MCF 10A (cell line): ENCODE measurements around the gene LAD1. TPM values are rescaled to one million over a fixed set of nuclear protein-coding genes. Genes with fewer than 3 reads are reported as not detected.
A peak's percentile ranks its signal among the peaks of the same experiment; 100 is the strongest.

Experiments used
- BruUV-seq: library from RNA; stranded (reverse); fragments of 400-500 nt; replicated peaks from 2 replicates; lab custom pipeline; 2021; lab: Mats Ljungman, UMichigan
- CTCF ChIA-PET: fragments of 300-600 bp; sonication (Branson Sonifier 250); formaldehyde crosslinking; extraction: SDS; loops from one replicate; lab custom pipeline; 2021; ENCODE audit warnings: antibody characterized with exemption, inconsistent platforms; lab: Yijun Ruan, JAX
- POLR2A ChIA-PET: fragments of 300-600, 350-650 bp; sonication (Branson Sonifier 250); formaldehyde crosslinking; extraction: SDS; loops from one replicate; lab custom pipeline; 2020; ENCODE audit warnings: antibody characterized with exemption, inconsistent platforms; lab: Yijun Ruan, JAX
- DNase-seq: peaks from one replicate; pipeline ENCODE4 v3.0.0-alpha.2; 2018; ENCODE audit not compliant: unreplicated experiment
- H3K27ac Mint-ChIP-seq: one replicate; pipeline ENCODE4 v1.8.0; 2022; ENCODE audit warnings: mild to moderate bottlenecking, low read depth, mixed read lengths; ENCODE audit not compliant: unreplicated experiment
- H3K27me3 Mint-ChIP-seq: one replicate; pipeline ENCODE4 v1.8.0; 2022; ENCODE audit warnings: mixed read lengths; ENCODE audit not compliant: insufficient read depth, unreplicated experiment
- H3K36me3 Mint-ChIP-seq: one replicate; pipeline ENCODE4 v1.8.0; 2022; ENCODE audit warnings: mild to moderate bottlenecking, moderate library complexity, mixed read lengths; ENCODE audit not compliant: insufficient read depth, unreplicated experiment
- H3K4me1 Mint-ChIP-seq: one replicate; pipeline ENCODE4 v1.8.0; 2022; ENCODE audit warnings: mixed read lengths; ENCODE audit not compliant: insufficient read depth, unreplicated experiment
- H3K4me3 Mint-ChIP-seq: one replicate; pipeline ENCODE4 v1.8.0; 2022; ENCODE audit warnings: mild to moderate bottlenecking, moderate library complexity, mixed read lengths; ENCODE audit not compliant: unreplicated experiment
- H3K9me3 Mint-ChIP-seq: one replicate; pipeline ENCODE4 v1.8.0; 2022; ENCODE audit warnings: mixed read lengths; ENCODE audit not compliant: unreplicated experiment
- intact Hi-C: fragments of 100-400 bp; cut with micrococcal nuclease; formaldehyde crosslinking; loops from 2 replicates; pipeline ENCODE4 v1.14.1; 2022
- total RNA-seq: library from RNA; stranded (reverse); gene quantifications from 2 replicates; pipeline ENCODE4 v1.2.3, GENCODE V29; 2022
- TF ChIP-seq, protein P1 (sequence below): fragments of 200-600 bp; IDR thresholded peaks from one replicate; pipeline ENCODE4 v1.8.0; 2022; ENCODE audit warnings: antibody characterized with exemption, mild to moderate bottlenecking; ENCODE audit not compliant: unreplicated experiment

Gene LAD1
- total RNA-seq, 1 experiment from 2014 or later: 40.9 TPM

DNA sequence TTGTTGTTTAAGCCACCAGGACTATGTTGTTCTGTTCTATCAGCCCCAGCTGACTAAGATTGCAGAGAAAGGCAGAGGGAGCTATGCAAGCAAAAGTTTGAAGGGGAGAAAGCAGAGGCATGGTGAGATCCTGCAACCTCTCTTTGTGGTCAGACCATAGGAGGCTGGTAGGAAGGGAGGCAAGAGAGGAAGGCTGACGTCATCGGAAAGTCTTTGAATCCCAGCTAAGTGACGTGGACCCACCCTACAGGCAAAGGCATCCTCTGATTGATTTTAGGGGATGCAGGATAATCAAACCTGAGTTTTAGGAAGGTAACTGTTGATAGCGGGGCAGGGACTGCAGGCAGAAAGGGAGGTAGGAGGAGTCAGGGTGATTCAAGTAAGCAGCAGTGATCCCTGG is 45.7 kb upstream of the LAD1 start:
- TF ChIP-seq, protein P1, sequence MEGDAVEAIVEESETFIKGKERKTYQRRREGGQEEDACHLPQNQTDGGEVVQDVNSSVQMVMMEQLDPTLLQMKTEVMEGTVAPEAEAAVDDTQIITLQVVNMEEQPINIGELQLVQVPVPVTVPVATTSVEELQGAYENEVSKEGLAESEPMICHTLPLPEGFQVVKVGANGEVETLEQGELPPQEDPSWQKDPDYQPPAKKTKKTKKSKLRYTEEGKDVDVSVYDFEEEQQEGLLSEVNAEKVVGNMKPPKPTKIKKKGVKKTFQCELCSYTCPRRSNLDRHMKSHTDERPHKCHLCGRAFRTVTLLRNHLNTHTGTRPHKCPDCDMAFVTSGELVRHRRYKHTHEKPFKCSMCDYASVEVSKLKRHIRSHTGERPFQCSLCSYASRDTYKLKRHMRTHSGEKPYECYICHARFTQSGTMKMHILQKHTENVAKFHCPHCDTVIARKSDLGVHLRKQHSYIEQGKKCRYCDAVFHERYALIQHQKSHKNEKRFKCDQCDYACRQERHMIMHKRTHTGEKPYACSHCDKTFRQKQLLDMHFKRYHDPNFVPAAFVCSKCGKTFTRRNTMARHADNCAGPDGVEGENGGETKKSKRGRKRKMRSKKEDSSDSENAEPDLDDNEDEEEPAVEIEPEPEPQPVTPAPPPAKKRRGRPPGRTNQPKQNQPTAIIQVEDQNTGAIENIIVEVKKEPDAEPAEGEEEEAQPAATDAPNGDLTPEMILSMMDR: no peak
- CTCF ChIA-PET: interaction anchor here (0.6 to 70.3 kb wide), 7 partner anchors 9 to 297 kb away, joined by 3 to 3816 read pairs (median 5); partner anchors contain the start of genes CSRP1 and PHLDA3
- H3K4me1 Mint-ChIP-seq: peaks cover 8% of the 10 kb centered on the region
- POLR2A ChIA-PET: interaction anchor here (1.9 to 43.8 kb wide), 2 partner anchors 9 to 30 kb away, joined by 8 to 1388 read pairs; partner anchors contain the start of gene PHLDA3
- no peak overlapping the region for H3K4me3 Mint-ChIP-seq
- peaks cover 8% of the 10 kb centered on the region for H3K9me3 Mint-ChIP-seq
- no TSS peak for BruUV-seq
- H3K27me3 Mint-ChIP-seq: no peaks in the 10 kb centered on the region
- intact Hi-C loops: loop anchor here (10.0 kb wide), 1 partner anchor 260 kb away; no protein-coding TSS in a partner anchor
- DNase-seq: no peak
- H3K27ac Mint-ChIP-seq: no peak overlapping the region
- peaks cover 11% of the 10 kb centered on the region for H3K36me3 Mint-ChIP-seq

GRCh38 chr1:201443747-201444146 is 44.6 kb upstream of the LAD1 start:
- DNase-seq: no peak
- peaks cover 8% of the 10 kb centered on the region for H3K4me1 Mint-ChIP-seq
- H3K27me3 Mint-ChIP-seq: no peaks in the 10 kb centered on the region
- H3K4me3 Mint-ChIP-seq: no peak overlapping the region
- no peak overlapping the region for H3K27ac Mint-ChIP-seq
- no TSS peak for BruUV-seq
- CTCF ChIA-PET: interaction anchor here (0.7 to 70.3 kb wide), 5 partner anchors 7 to 364 kb away, joined by 3 to 3816 read pairs (median 5); partner anchors contain the start of gene CSRP1
- intact Hi-C loops: loop anchor here (10.0 kb wide), 1 partner anchor 261 kb away; no protein-coding TSS in a partner anchor
- POLR2A ChIA-PET: interaction anchor here (0.7 to 43.8 kb wide), 2 partner anchors 9 to 31 kb away, joined by 3 to 1388 read pairs; partner anchors contain the start of gene PHLDA3
- H3K36me3 Mint-ChIP-seq: peaks cover 9% of the 10 kb centered on the region
- TF ChIP-seq, protein P1: no peak
- H3K9me3 Mint-ChIP-seq: peaks cover 8% of the 10 kb centered on the region

GRCh38 chr1:201436969-201437368 is 37.8 kb upstream of the LAD1 start:
- no peak for DNase-seq
- H3K4me1 Mint-ChIP-seq: peaks cover 12% of the 10 kb centered on the region
- no peaks in the 10 kb centered on the region for H3K27me3 Mint-ChIP-seq
- H3K27ac Mint-ChIP-seq: no peak overlapping the region
- H3K9me3 Mint-ChIP-seq: peaks cover 8% of the 10 kb centered on the region
- TF ChIP-seq, protein P1: no peak
- CTCF ChIA-PET: interaction anchor here (0.7 to 8.9 kb wide), 10 partner anchors 10 to 82 kb away, joined by 3 to 153 read pairs (median 30); partner anchors contain the start of gene PHLDA3
- no TSS peak for BruUV-seq
- POLR2A ChIA-PET: interaction anchor here (1.2 to 43.8 kb wide), 4 partner anchors 37 to 70 kb away, joined by 3 to 1388 read pairs (median 16); partner anchors contain the start of genes CSRP1 and PHLDA3
- H3K36me3 Mint-ChIP-seq: peaks cover 4% of the 10 kb centered on the region
- intact Hi-C loops: no loop called here
- H3K4me3 Mint-ChIP-seq: no peak overlapping the region

DNA sequence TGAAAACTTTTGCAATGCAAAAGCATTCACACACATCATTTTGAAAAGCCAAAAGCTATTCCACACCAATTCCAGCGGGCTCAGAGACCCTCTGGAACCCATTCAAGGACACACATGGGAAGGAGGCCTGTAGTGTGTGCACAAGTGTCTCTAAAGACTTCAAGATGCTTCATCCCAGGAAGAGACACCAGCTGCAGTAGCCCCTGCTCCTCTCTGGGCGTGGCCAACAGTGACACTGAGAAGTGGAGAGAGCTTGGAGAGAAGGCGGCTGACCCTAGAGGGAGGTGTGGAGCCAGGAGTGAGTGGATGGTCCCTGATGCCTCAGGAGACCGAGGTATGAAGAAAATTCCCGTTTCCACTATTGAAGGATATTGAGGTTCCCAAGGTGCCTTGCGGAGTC is 37.3 kb upstream of the LAD1 start:
- no TSS peak for BruUV-seq
- POLR2A ChIA-PET: interaction anchor here (0.7 to 43.8 kb wide), 13 partner anchors 9 to 174 kb away, joined by 3 to 1388 read pairs (median 8); partner anchors contain the start of genes CSRP1 and PHLDA3
- H3K36me3 Mint-ChIP-seq: peaks cover 3% of the 10 kb centered on the region

More for the DNA sequence above, 37.3 kb upstream of the LAD1 start:
- Mint-ChIP-seq H3K27me3 (no peaks in the 10 kb centered on the region), H3K4me1 (peaks cover 12% of the 10 kb centered on the region), H3K27ac (no peak overlapping the region), H3K9me3 (peaks cover 8% of the 10 kb centered on the region), H3K4me3 (no peak overlapping the region)
- intact Hi-C loops: no loop called here
- TF ChIP-seq, protein P1: no peak
- peak; percentile 38 for DNase-seq
- CTCF ChIA-PET: interaction anchor here (0.6 to 8.9 kb wide), 44 partner anchors 10 to 828 kb away, joined by 3 to 153 read pairs (median 6); partner anchors contain the start of genes CSRP1, PHLDA3, TMEM9 and TNNI1
